HG02981 (cell line): ENCODE data around the gene NEGR1.
A peak's percentile ranks its signal among the peaks of the same experiment; 100 is the strongest.

Source experiments
- ATAC-seq: cut with Tn5 transposase; IDR thresholded peaks from one replicate; pipeline ENCODE4 v1.9.1; 2021; ENCODE audit warnings: mild to moderate bottlenecking, moderate library complexity; ENCODE audit not compliant: unreplicated experiment

Gene NEGR1

GRCh38 chr1:72051538-72051937 lies 230.8 kb downstream of the NEGR1 start:
- ATAC-seq: no peak

GRCh38 chr1:72050551-72050950 lies 231.8 kb downstream of the NEGR1 start:
- no peak for ATAC-seq

GRCh38 chr1:72037745-72038343 lies 244.5 kb downstream of the NEGR1 start:
- peak; percentile 65 for ATAC-seq

- ATAC-seq: no peak
Measured at GRCh38 chr1:72034827-72035226, 247.5 kb downstream of the NEGR1 start.

- no peak for ATAC-seq
Measured at GRCh38 chr1:72023063-72023930, 259.0 kb downstream of the NEGR1 start.

GRCh38 chr1:72018562-72018961 lies 263.8 kb downstream of the NEGR1 start:
- no peak for ATAC-seq

- ATAC-seq: no peak
Measured at GRCh38 chr1:72015006-72015405, 267.3 kb downstream of the NEGR1 start.

- ATAC-seq: no peak
Measured at GRCh38 chr1:72013161-72013560, 269.2 kb downstream of the NEGR1 start.

GRCh38 chr1:72011721-72012120 lies 270.6 kb downstream of the NEGR1 start:
- ATAC-seq: no peak

GRCh38 chr1:72010094-72010431 lies 272.3 kb downstream of the NEGR1 start:
- no peak for ATAC-seq

GRCh38 chr1:72009173-72010093 lies 272.9 kb downstream of the NEGR1 start:
- ATAC-seq: no peak

- no peak for ATAC-seq
Measured at GRCh38 chr1:72007312-72007711, 275.0 kb downstream of the NEGR1 start.

GRCh38 chr1:72006092-72006491 lies 276.2 kb downstream of the NEGR1 start:
- no peak for ATAC-seq

- ATAC-seq: no peak
Measured at GRCh38 chr1:72003092-72003491, 279.2 kb downstream of the NEGR1 start.

GRCh38 chr1:72000809-72001208 lies 281.5 kb downstream of the NEGR1 start:
- ATAC-seq: no peak

- no peak for ATAC-seq
Measured at GRCh38 chr1:71994646-71995045, 287.7 kb downstream of the NEGR1 start.

- ATAC-seq: no peak
Measured at GRCh38 chr1:71987181-71987580, 295.2 kb downstream of the NEGR1 start.

- ATAC-seq: no peak
Measured at GRCh38 chr1:71986160-71986559, 296.2 kb downstream of the NEGR1 start.

GRCh38 chr1:71980556-71980955 lies 301.8 kb downstream of the NEGR1 start:
- ATAC-seq: no peak

GRCh38 chr1:71979882-71980281 lies 302.5 kb downstream of the NEGR1 start:
- ATAC-seq: no peak

GRCh38 chr1:71967670-71968069 lies 314.7 kb downstream of the NEGR1 start:
- peak; percentile 82 for ATAC-seq
